Measurements from ENCODE around the gene NUP210L. TPM values are rescaled to one million over a fixed set of nuclear protein-coding genes. Genes with fewer than 3 reads are reported as not detected.

The NUP210L gene
- total and polyA plus RNA-seq, 2 of the 13 experiments (the other 11 are each of a cell fraction or from before 2014, with no cell fraction given): not detected

- TF ChIP-seq CSRNP1 (CRISPR knock-in tag; IDR thresholded peaks at IDR 0.05) (no peak), PAXIP1 (CRISPR knock-in tag; conservative IDR thresholded peaks at IDR 0.05) (peak; percentile 58), ZNF746 (CRISPR knock-in tag; IDR thresholded peaks at IDR 0.05) (no peak), ZNF501 (CRISPR knock-in tag; IDR thresholded peaks at IDR 0.05) (no peak), FOXA1 (IDR thresholded peaks at IDR 0.05) (no peak), FOXA1 (CRISPR knock-in tag; IDR thresholded peaks at IDR 0.05) (no peak), ZNF3 (CRISPR knock-in tag; IDR thresholded peaks at IDR 0.05) (no peak), PRMT3 (CRISPR knock-in tag; IDR thresholded peaks at IDR 0.05; ENCODE audit: borderline replicate concordance, low read depth) (no peak), NFE2L1 (CRISPR knock-in tag; IDR thresholded peaks at IDR 0.05; ENCODE audit: borderline replicate concordance) (no peak), RARA (CRISPR knock-in tag; IDR thresholded peaks at IDR 0.05) (peak; percentile 76), ZSCAN30 (CRISPR knock-in tag; IDR thresholded peaks at IDR 0.05) (0 out of 2 replicates have a peak, but pooled peaks have one; percentile 37), FOXK1 (CRISPR knock-in tag; IDR thresholded peaks at IDR 0.05; ENCODE audit: borderline replicate concordance, low read depth) (peak; percentile 49; the same call in 1 of the 2 replicates), THAP11 (CRISPR knock-in tag; IDR thresholded peaks at IDR 0.05) (peak; percentile 87), HNRNPH1 (optimal IDR thresholded peaks at IDR 0.05; ENCODE audit: low read depth, low read length) (no peak), CTCF (CRISPR knock-in tag; IDR thresholded peaks at IDR 0.05) (peak; percentile 92), HOXA3 (CRISPR knock-in tag; IDR thresholded peaks at IDR 0.05) (peak; percentile 69), ZC3H4 (CRISPR knock-in tag; IDR thresholded peaks at IDR 0.05; ENCODE audit: borderline replicate concordance) (no peak), ZNF619 (CRISPR knock-in tag; IDR thresholded peaks at IDR 0.05) (no peak), EHMT2 (IDR thresholded peaks at IDR 0.05; ENCODE audit: borderline replicate concordance, low read depth, low read length) (no peak), ZNF749 (CRISPR knock-in tag; IDR thresholded peaks at IDR 0.05; ENCODE audit: borderline replicate concordance) (no peak), LCORL (IDR thresholded peaks at IDR 0.05) (no peak), LCORL (CRISPR knock-in tag; IDR thresholded peaks at IDR 0.05) (peak; percentile 77), KLF6 (CRISPR knock-in tag; IDR thresholded peaks at IDR 0.05) (no peak), ZNF879 (CRISPR knock-in tag; IDR thresholded peaks at IDR 0.05) (no peak), KAT8 (CRISPR knock-in tag; IDR thresholded peaks at IDR 0.05) (peak; percentile 54; the same call in 1 of the 2 replicates), ZSCAN12 (CRISPR knock-in tag; IDR thresholded peaks at IDR 0.05) (no peak)
These were observed 208.1 kb downstream of the NUP210L start, which contains the start of gene DENND4B (continued) for GRCh38 chr1:153946622-153947241.

All from HepG2 (cell line).